ENCODE measurements around the gene EFCAB8. TPM values are rescaled to one million over a fixed set of nuclear protein-coding genes. Genes with fewer than 3 reads are reported as not detected.
A peak's percentile ranks its signal among the peaks of the same experiment; 100 is the strongest.
"Not testable (repeated sequence)": the region's sequence is repeated elsewhere in the genome, so short reads cannot be mapped to it uniquely, and the experiment has no call there.

The EFCAB8 gene
- total RNA-seq, 6 experiments from 2014 or later, result 0.17 to 0.22 (median 0.20) TPM; not detected in 2

DNA sequence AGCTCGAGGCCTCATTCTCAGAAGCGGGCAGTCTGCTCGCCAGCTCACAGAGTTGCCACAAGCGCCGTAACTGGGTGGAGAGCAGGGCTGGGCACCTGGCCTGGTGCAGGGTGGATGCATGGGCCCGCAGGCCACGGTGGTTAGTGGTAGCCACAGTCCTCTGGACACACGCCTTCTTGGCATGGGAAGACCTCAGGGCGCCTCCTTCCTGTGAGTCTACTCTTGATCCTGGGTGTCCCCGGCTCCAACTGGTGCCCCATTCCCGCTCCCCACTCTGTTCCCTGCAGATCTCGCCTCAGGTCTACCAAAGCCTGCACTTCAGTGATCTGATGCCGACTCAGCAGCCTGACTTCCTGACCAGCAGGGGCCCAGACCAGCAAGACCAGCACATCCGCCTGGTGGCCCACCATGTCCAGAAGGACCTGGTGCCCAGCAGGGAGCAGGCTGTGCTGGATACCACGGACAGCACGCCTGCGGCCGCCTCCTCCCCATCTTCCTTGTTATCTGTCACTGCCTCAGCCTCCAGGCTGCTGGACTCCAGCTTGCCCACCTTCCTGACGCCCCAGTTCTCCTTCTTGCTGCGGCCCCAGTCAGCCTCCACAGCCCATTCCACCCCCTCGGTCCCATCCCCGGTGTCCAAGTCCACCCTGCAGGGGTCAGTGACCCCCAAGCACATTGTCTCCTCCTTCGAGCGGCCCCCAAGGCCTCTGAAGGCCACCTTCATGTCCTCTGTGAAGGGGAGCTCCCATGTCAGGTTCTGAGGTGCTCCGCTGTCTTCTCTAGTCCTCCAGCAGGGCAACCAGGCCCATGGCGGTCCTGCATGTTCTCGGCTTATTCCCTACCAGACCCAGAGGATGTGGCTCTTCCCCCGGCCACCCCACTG, 102.4 kb downstream of the EFCAB8 start:
- H3K27ac ChIP-seq, result no peak overlapping the region
- H3K36me3 ChIP-seq, result no peaks in the 10 kb centered on the region
- peaks cover 0 to 5% (median 0%) of the 10 kb centered on the region in 4 donors for H3K9me3 ChIP-seq
- H3K4me3 ChIP-seq, result no peak overlapping the region
- H3K27me3 ChIP-seq, result no peaks in the 10 kb centered on the region
- WGBS (ENCODE audit: insufficient coverage, low coverage, low lambda C conversion rate, missing lambda C conversion rate), result 70% methylated on average over 10 of the region's 28 CpGs
- no peaks in the 10 kb centered on the region for H3K4me1 ChIP-seq
- DNase-seq (peak in 1 of 3 donors; percentile 33), ATAC-seq (peak in 1 of 4 donors; percentile 16)
- intact Hi-C loops (cut with DNase I), result no loop called here
- TF ChIP-seq, protein P1, sequence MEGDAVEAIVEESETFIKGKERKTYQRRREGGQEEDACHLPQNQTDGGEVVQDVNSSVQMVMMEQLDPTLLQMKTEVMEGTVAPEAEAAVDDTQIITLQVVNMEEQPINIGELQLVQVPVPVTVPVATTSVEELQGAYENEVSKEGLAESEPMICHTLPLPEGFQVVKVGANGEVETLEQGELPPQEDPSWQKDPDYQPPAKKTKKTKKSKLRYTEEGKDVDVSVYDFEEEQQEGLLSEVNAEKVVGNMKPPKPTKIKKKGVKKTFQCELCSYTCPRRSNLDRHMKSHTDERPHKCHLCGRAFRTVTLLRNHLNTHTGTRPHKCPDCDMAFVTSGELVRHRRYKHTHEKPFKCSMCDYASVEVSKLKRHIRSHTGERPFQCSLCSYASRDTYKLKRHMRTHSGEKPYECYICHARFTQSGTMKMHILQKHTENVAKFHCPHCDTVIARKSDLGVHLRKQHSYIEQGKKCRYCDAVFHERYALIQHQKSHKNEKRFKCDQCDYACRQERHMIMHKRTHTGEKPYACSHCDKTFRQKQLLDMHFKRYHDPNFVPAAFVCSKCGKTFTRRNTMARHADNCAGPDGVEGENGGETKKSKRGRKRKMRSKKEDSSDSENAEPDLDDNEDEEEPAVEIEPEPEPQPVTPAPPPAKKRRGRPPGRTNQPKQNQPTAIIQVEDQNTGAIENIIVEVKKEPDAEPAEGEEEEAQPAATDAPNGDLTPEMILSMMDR (IDR thresholded peaks at IDR 0.05), result no peak
- TF ChIP-seq POLR2A (IDR thresholded peaks at IDR 0.05), result no peak

DNA sequence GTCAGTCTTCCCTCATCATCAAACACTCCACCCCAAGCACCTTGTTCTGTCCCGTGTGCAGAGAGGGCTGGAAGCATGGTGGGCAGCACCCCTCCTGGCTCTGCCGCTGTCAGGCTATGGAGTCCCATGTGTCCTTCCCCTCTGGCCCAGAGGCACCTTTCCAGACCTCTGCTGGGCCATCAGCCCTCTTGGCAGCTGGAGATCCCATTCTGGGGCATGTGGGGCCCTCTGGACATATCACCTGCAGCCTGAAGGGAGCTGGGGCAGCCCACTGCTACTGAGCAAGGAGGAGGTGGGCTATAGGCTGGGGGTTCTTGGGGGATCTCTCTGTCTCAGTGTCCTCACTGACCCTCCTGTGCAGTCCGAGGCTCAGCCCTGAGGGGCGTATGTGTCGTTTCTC, 103.3 kb downstream of the EFCAB8 start:
- H3K27ac ChIP-seq, result no peak overlapping the region

DNA sequence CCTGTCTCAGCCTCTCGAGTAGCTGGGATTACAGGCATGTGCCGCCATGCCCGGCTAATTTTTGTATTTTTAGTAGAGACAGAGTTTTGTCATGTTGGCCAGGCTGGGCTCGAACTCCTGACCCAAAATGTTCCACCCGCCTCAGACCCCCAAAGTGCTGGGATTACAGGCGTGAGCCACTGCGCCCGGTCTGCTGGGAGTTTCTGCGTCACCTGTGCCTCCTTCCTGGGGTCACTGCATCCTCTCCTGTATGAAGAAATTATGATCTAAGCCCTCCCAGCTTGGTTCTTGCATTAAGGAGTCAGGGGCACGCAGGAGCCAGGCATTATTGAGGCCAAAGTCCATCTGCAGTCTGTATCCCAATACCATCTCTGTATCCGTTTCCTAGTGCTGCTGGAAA, 103.9 kb downstream of the EFCAB8 start:
- H3K27me3 ChIP-seq; H3K36me3 ChIP-seq; ATAC-seq; intact Hi-C loops (cut with DNase I); H3K27ac ChIP-seq; DNase-seq; H3K4me3 ChIP-seq; H3K9me3 ChIP-seq; H3K4me1 ChIP-seq: not testable (repeated sequence)
- WGBS (ENCODE audit: insufficient coverage, low coverage, low lambda C conversion rate, missing lambda C conversion rate), result 55% methylated on average over 3 of the region's 11 CpGs

More for the DNA sequence above, 103.3 kb downstream of the EFCAB8 start:
- Histone ChIP-seq H3K4me1 (no peaks in the 10 kb centered on the region), H3K36me3 (no peaks in the 10 kb centered on the region), H3K9me3 (no peaks in the 10 kb centered on the region), H3K4me3 (no peak overlapping the region), H3K27me3 (no peaks in the 10 kb centered on the region)
- 86% methylated on average over 4 of the region's 5 CpGs for WGBS (ENCODE audit: insufficient coverage, low coverage, low lambda C conversion rate, missing lambda C conversion rate)
- ATAC-seq, result no peak
- DNase-seq, result no peak
- intact Hi-C loops (cut with DNase I), result no loop called here
- TF ChIP-seq POLR2A (IDR thresholded peaks at IDR 0.05), result no peak
- TF ChIP-seq, protein P1 (IDR thresholded peaks at IDR 0.05), result no peak

DNA sequence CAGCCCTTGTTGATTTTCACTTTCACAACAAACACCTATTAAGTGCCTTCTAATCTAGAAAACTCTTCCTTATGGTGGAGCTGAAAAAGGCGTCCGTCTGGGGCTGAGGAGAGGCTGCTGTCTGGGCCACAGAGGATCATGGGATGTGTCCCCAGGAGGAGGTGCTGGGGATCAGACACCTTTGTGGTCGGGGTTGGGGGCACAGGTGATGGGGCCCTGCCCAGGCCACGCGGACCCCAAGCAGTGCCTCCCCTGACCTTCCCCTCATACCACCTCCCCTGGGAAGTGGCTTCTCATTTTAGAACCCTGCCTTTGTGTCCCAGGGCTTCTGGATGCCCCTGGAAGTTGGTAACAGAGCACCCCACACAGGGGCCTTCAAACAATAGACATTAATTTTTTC, 104.5 kb downstream of the EFCAB8 start:
- Histone ChIP-seq H3K27me3 (no peaks in the 10 kb centered on the region), H3K27ac (no peak overlapping the region), H3K9me3 (no peaks in the 10 kb centered on the region), H3K4me3 (no peak overlapping the region), H3K36me3 (no peaks in the 10 kb centered on the region), H3K4me1 (no peaks in the 10 kb centered on the region)
- DNase-seq (no peak), ATAC-seq (no peak)
- intact Hi-C loops (cut with DNase I), result no loop called here
- TF ChIP-seq, protein P1 (IDR thresholded peaks at IDR 0.05), result no peak
- no peak for TF ChIP-seq POLR2A (IDR thresholded peaks at IDR 0.05)
- no CpG with 5 or more reads among the region's 5 CpGs for WGBS (ENCODE audit: insufficient coverage, low coverage, low lambda C conversion rate, missing lambda C conversion rate)

DNA sequence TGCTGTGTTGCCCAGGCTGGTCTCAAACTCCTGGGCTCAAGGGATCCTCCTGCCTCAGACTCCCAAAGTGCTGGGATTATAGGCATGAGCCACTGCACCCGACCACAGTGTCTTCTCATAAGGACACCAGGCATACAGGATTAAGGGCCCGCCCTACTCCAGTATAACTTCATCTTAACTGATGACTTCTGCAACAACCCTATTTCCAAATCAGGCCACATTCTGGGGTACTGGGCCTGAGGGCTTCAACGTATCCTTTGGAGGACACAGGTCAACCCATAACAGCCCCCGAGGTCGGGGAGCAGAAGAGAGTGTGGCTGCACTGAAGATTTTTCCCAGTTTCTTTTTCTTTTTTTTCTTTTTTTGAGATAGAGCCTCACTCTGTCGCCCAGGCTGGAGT, 105.9 kb downstream of the EFCAB8 start:
- no peaks in the 10 kb centered on the region for H3K9me3 ChIP-seq
- DNase-seq (peak in 1 of 3 donors; percentile 13), ATAC-seq (no peak)
- WGBS (ENCODE audit: insufficient coverage, low coverage, low lambda C conversion rate, missing lambda C conversion rate), result 69% methylated on average over 5 of the region's 6 CpGs
- intact Hi-C loops (cut with DNase I), result no loop called here
- TF ChIP-seq, protein P1 (IDR thresholded peaks at IDR 0.05), result no peak
- no peak for TF ChIP-seq POLR2A (IDR thresholded peaks at IDR 0.05)
- H3K4me1 ChIP-seq, result no peaks in the 10 kb centered on the region
- H3K4me3 ChIP-seq, result no peak overlapping the region
- no peaks in the 10 kb centered on the region for H3K36me3 ChIP-seq
- H3K27me3 ChIP-seq, result no peaks in the 10 kb centered on the region
- H3K27ac ChIP-seq, result no peak overlapping the region
